HepG2 (cell line): ENCODE results near the gene MYH9. TPM values are rescaled to one million over a fixed set of nuclear protein-coding genes. Genes with fewer than 3 reads are reported as not detected.

Experiments used
- FOSL2 ChIP-seq: sonication (generic); formaldehyde crosslinking; IDR thresholded peaks from 2 replicates; pipeline ENCODE4 v1.4.0; 2020; ENCODE audit warnings: missing genetic modification reagents
- HDAC1 ChIP-seq: sonication (generic); formaldehyde crosslinking; IDR thresholded peaks from 2 replicates; pipeline ENCODE4 v1.5.1; 2020; ENCODE audit warnings: mild to moderate bottlenecking, missing genetic modification reagents
- KLF6 ChIP-seq: IDR thresholded peaks from 2 replicates; pipeline ENCODE4 v1.8.0; 2016; ENCODE audit warnings: missing biosample characterization, missing genetic modification reagents
- NR2F2 ChIP-seq: IDR thresholded peaks from 2 replicates; pipeline ENCODE4 v1.6.1; 2012; ENCODE audit warnings: low read depth, inconsistent platforms, borderline replicate concordance
- RARG ChIP-seq: sonication (generic); formaldehyde crosslinking; IDR thresholded peaks from 2 replicates; pipeline ENCODE4 v1.4.0; 2020; ENCODE audit warnings: low read depth, mild to moderate bottlenecking, missing genetic modification reagents
- RXRB ChIP-seq: IDR thresholded peaks from 2 replicates; pipeline ENCODE4 v1.6.1; 2016; ENCODE audit warnings: borderline replicate concordance, missing genetic modification reagents, missing compliant biosample characterization
- SOX13 ChIP-seq, 3 experiments: fragments of 450-650 bp in 1 of 3; sonication (generic) in 1 of 3; formaldehyde crosslinking in 1 of 3; IDR thresholded peaks in 2 of 3; conservative IDR thresholded peaks in 1 of 3; 2 replicates each; pipeline versions ENCODE4 v1.5.0 to v1.6.1; 2016 to 2020; ENCODE audit warnings: antibody characterized with exemption in 1 of 3, mild to moderate bottlenecking in 1 of 3, missing compliant biosample characterization in 1 of 3, missing genetic modification reagents in 1 of 3, moderate library complexity in 1 of 3
- U2AF1 ChIP-seq: fragments of 200-400 bp; formaldehyde crosslinking; optimal IDR thresholded peaks from 2 replicates; pipeline ENCODE3; 2017; ENCODE audit warnings: mild to moderate bottlenecking, low read depth, low read length
- ZC3H13 ChIP-seq: sonication (generic); formaldehyde crosslinking; IDR thresholded peaks from 2 replicates; pipeline ENCODE4 v1.8.1; 2023; ENCODE audit warnings: mild to moderate bottlenecking, missing genetic modification reagents, moderate library complexity
- ZMAT3 ChIP-seq: sonication (generic); formaldehyde crosslinking; conservative IDR thresholded peaks from 2 replicates; pipeline ENCODE4 v1.7.0; 2021; ENCODE audit warnings: missing genetic modification reagents
- ZNF207 ChIP-seq: fragments of 450-650 bp; IDR thresholded peaks from 2 replicates; pipeline ENCODE4 v1.6.1; 2016; ENCODE audit warnings: antibody characterized with exemption, borderline replicate concordance
- ZNF446 ChIP-seq: sonication (generic); formaldehyde crosslinking; IDR thresholded peaks from 2 replicates; pipeline ENCODE4 v1.5.0; 2020; ENCODE audit warnings: mild to moderate bottlenecking, missing genetic modification reagents
- ZNF569 ChIP-seq: sonication (generic); formaldehyde crosslinking; IDR thresholded peaks from 2 replicates; pipeline ENCODE4 v1.5.0; 2020; ENCODE audit warnings: mild to moderate bottlenecking, missing genetic modification reagents, moderate library complexity, borderline replicate concordance
- ZNF709 ChIP-seq: sonication (generic); formaldehyde crosslinking; IDR thresholded peaks from 2 replicates; pipeline ENCODE4 v1.5.0; 2020; ENCODE audit warnings: mild to moderate bottlenecking, missing genetic modification reagents
- ZNF792 ChIP-seq: IDR thresholded peaks from 2 replicates; pipeline ENCODE4 v1.6.1; 2016
- polyA plus RNA-seq, 8 experiments: library from polyadenylated mRNA; depleted of rRNA in 3 of 8; stranded (reverse) in 7 of 8; unstranded in 1 of 8; fragments of >200 nt; fragmentation: Illumina TruSeq in 4 of 8; extraction: Trizol in 4 of 8; gene quantifications; 2 replicates each; pipeline versions ENCODE4 v1.2.1 to v1.2.3, GENCODE V29; 2011 to 2016; ENCODE audit warnings: low read depth in 4 of 8, missing spikeins in 1 of 8, mixed read lengths in 1 of 8; ENCODE audit not compliant: insufficient read depth in 1 of 8
- total RNA-seq, 5 experiments: library from RNA; depleted of rRNA; stranded (reverse); fragments of >200 nt; fragmentation: Illumina TruSeq; extraction: Trizol; gene quantifications; 2 replicates each; pipeline ENCODE4 v1.2.3, GENCODE V29; 2016; ENCODE audit warnings: low read depth in 1 of 5
- TF ChIP-seq, protein P1 (sequence below): IDR thresholded peaks from 2 replicates; pipeline ENCODE4 v1.6.1; 2016; ENCODE audit warnings: low read depth
- TF ChIP-seq, protein P2 (sequence below): sonication (generic); formaldehyde crosslinking; IDR thresholded peaks from 2 replicates; pipeline ENCODE4 v1.4.0; 2020; ENCODE audit warnings: missing genetic modification reagents
- TF ChIP-seq, protein P3 (sequence below): sonication (generic); formaldehyde crosslinking; conservative IDR thresholded peaks from 2 replicates; pipeline ENCODE4 v1.4.0; 2020; ENCODE audit warnings: missing genetic modification reagents
- TF ChIP-seq, protein P4 (sequence below): sonication (generic); formaldehyde crosslinking; IDR thresholded peaks from 2 replicates; pipeline ENCODE4 v1.8.0; 2023; ENCODE audit warnings: mild to moderate bottlenecking, missing genetic modification reagents
- TF ChIP-seq, protein P5 (sequence below): sonication (generic); formaldehyde crosslinking; IDR thresholded peaks from 2 replicates; pipeline ENCODE4 v1.4.0; 2020; ENCODE audit warnings: missing genetic modification reagents, borderline replicate concordance
- TF ChIP-seq, protein P6 (sequence below): IDR thresholded peaks from 2 replicates; pipeline ENCODE4 v1.6.1; 2016; ENCODE audit warnings: mild to moderate bottlenecking

MYH9 gene
- total and polyA plus RNA-seq, 2 of the 13 experiments (the other 11 are each of a cell fraction or from before 2014, with no cell fraction given) = 50.7 to 98.5 TPM

DNA sequence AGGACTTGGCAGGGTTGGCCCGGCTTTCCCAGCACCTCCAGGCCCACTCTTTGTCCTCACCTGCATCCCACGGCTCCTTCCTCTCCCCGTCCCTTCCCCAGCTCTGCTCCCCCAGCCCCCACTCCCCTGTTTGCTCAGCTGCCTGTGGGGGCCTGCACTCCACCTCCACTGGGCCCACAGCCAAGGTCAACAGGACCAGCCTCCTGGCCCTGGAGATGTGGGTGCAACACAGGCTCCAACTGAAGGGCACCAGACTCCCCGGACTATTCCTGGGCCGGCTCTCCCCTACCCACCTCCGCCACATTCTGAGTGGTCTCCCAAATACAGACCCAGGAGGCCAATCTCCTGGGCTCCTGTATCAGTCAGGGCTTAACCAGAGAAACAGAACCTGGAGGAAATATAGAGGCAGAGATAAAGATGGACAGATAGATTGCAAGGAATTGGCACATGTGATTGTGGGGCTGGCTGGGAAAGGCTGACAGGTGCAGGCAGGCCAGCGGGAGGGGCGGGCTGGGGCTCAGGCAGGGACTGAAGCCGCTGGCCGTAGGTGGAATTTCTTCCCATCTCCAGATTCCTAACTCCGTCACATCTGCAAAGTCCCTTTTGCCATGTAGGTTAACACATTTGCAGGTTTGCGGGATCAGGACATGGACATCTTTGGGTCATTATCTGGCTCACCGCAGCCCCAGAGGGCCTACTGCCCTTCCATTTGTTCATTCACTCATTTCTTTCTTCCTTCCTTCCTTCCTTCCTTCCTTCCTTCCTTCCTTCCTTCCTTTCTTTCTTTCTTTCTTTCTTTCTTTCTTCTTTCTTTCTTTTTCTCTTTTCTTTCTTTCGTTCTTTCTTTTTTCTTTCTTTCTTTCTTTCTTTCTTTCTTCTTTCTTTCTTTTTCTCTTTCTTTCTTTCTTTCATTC lies 45.8 kb upstream of the MYH9 start (continued):
- TF ChIP-seq, protein P1, sequence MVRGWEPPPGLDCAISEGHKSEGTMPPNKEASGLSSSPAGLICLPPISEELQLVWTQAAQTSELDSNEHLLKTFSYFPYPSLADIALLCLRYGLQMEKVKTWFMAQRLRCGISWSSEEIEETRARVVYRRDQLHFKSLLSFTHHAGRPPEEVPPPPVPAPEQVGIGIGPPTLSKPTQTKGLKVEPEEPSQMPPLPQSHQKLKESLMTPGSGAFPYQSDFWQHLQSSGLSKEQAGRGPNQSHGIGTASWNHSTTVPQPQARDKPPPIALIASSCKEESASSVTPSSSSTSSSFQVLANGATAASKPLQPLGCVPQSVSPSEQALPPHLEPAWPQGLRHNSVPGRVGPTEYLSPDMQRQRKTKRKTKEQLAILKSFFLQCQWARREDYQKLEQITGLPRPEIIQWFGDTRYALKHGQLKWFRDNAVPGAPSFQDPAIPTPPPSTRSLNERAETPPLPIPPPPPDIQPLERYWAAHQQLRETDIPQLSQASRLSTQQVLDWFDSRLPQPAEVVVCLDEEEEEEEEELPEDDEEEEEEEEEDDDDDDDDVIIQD = 0 out of 2 replicates have a peak, but pooled peaks have one; percentile 51
- TF ChIP-seq ZNF792 (CRISPR knock-in tag) = no peak
- TF ChIP-seq ZMAT3 (CRISPR knock-in tag) = peak; percentile 72; the same call in 1 of the 2 replicates
- TF ChIP-seq U2AF1 = peak; percentile 75
- TF ChIP-seq ZNF709 (CRISPR knock-in tag) = no peak
- TF ChIP-seq, protein P2, sequence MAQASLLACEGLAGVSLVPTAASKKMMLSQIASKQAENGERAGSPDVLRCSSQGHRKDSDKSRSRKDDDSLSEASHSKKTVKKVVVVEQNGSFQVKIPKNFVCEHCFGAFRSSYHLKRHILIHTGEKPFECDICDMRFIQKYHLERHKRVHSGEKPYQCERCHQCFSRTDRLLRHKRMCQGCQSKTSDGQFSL (CRISPR knock-in tag) = no peak
- TF ChIP-seq SOX13 (IDR thresholded peaks at IDR 0.05) = peak; percentile 74
- TF ChIP-seq SOX13 (CRISPR knock-in tag; conservative IDR thresholded peaks at IDR 0.05 in 1 of 2, IDR thresholded peaks at IDR 0.05 in 1 of 2) = peak in 1 of 2 experiments; percentile 87; a peak in 2 of 4 replicates
- TF ChIP-seq KLF6 (CRISPR knock-in tag) = peak; percentile 69; the same call in 1 of the 2 replicates
- TF ChIP-seq, protein P3, sequence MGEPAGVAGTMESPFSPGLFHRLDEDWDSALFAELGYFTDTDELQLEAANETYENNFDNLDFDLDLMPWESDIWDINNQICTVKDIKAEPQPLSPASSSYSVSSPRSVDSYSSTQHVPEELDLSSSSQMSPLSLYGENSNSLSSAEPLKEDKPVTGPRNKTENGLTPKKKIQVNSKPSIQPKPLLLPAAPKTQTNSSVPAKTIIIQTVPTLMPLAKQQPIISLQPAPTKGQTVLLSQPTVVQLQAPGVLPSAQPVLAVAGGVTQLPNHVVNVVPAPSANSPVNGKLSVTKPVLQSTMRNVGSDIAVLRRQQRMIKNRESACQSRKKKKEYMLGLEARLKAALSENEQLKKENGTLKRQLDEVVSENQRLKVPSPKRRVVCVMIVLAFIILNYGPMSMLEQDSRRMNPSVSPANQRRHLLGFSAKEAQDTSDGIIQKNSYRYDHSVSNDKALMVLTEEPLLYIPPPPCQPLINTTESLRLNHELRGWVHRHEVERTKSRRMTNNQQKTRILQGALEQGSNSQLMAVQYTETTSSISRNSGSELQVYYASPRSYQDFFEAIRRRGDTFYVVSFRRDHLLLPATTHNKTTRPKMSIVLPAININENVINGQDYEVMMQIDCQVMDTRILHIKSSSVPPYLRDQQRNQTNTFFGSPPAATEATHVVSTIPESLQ (CRISPR knock-in tag) = no peak
- TF ChIP-seq, protein P4, sequence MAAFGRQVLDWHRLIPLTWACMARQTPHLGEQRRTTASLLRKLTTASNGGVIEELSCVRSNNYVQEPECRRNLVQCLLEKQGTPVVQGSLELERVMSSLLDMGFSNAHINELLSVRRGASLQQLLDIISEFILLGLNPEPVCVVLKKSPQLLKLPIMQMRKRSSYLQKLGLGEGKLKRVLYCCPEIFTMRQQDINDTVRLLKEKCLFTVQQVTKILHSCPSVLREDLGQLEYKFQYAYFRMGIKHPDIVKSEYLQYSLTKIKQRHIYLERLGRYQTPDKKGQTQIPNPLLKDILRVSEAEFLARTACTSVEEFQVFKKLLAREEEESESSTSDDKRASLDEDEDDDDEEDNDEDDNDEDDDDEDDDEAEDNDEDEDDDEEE (CRISPR knock-in tag) = no peak
- peak; percentile 83 for TF ChIP-seq FOSL2 (CRISPR knock-in tag)
- TF ChIP-seq ZNF207 = no peak
- TF ChIP-seq, protein P5, sequence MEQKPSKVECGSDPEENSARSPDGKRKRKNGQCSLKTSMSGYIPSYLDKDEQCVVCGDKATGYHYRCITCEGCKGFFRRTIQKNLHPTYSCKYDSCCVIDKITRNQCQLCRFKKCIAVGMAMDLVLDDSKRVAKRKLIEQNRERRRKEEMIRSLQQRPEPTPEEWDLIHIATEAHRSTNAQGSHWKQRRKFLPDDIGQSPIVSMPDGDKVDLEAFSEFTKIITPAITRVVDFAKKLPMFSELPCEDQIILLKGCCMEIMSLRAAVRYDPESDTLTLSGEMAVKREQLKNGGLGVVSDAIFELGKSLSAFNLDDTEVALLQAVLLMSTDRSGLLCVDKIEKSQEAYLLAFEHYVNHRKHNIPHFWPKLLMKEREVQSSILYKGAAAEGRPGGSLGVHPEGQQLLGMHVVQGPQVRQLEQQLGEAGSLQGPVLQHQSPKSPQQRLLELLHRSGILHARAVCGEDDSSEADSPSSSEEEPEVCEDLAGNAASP (CRISPR knock-in tag) = peak; percentile 72; the same call in 1 of the 2 replicates
- TF ChIP-seq HDAC1 (CRISPR knock-in tag) = peak; percentile 94
- peak; percentile 86; the same call in 1 of the 2 replicates for TF ChIP-seq NR2F2
- TF ChIP-seq ZC3H13 (CRISPR knock-in tag) = no peak; the same call in 1 of the 2 replicates
- TF ChIP-seq, protein P6, sequence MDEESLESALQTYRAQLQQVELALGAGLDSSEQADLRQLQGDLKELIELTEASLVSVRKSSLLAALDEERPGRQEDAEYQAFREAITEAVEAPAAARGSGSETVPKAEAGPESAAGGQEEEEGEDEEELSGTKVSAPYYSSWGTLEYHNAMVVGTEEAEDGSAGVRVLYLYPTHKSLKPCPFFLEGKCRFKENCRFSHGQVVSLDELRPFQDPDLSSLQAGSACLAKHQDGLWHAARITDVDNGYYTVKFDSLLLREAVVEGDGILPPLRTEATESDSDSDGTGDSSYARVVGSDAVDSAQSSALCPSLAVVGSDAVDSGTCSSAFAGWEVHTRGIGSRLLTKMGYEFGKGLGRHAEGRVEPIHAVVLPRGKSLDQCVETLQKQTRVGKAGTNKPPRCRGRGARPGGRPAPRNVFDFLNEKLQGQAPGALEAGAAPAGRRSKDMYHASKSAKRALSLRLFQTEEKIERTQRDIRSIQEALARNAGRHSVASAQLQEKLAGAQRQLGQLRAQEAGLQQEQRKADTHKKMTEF (CRISPR knock-in tag) = peak; percentile 70; the same call in 1 of the 2 replicates
- no peak for TF ChIP-seq RARG (CRISPR knock-in tag)
- no peak for TF ChIP-seq ZNF569 (CRISPR knock-in tag)
- peak; percentile 92 for TF ChIP-seq RXRB (CRISPR knock-in tag)
- TF ChIP-seq ZNF446 (CRISPR knock-in tag) = no peak
